ENCODE results near the gene SPATA3.
"Not testable (repeated sequence)": the region's sequence is repeated elsewhere in the genome, so short reads cannot be mapped to it uniquely, and the experiment has no call there.

The SPATA3 gene

GRCh38 chr2:230998882-230999281 lies 3.0 kb downstream of the SPATA3 start:
- no peak for DNase-seq (ENCODE audit: low read depth in 2 of 2)

DNA sequence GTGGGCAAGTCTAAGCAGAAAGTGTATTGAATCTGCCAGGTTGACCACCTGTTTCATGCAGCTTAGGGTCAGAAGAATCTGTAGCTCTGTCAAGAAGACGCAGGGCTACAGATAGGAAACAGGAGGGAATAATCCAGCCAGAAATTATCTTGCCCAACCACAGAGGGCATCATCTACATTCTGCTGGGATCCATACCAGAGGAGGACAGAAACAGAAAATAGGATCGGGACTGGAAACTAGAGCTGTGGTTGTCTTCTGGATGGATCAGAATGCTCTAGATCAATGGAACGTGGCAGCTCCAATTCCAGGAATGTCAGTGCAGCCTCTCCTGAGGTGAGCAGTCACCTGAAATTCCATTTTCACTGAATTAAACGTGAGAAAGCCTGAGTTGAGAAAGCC lies 3.6 kb downstream of the SPATA3 start:
- DNase-seq (ENCODE audit: low read depth in 2 of 2): no peak

GRCh38 chr2:231000211-231000904 lies 4.4 kb downstream of the SPATA3 start:
- no peak for DNase-seq (ENCODE audit: low read depth in 2 of 2)

- DNase-seq (ENCODE audit: low read depth in 2 of 2): no peak
Observed at GRCh38 chr2:231001036-231001435, 5.1 kb downstream of the SPATA3 start.

DNA sequence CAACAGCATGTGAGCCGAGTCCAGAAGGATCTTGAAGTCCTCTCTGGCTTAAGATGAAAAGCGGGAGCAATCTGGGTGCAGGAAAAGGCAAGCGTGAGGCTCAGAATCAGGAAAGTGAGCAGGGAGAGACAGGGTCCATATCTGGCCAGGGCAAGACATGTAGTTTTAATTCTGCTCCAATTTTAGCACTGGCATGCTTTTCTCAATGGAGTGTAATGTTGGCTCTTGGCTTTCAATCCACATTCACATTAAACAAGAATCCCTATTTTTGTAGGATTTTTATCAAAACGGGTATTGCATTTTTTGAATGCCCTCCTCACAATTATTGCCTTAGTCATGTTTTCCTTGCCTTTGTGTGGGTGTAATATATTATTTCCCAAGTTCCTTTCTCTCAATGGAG lies 6.0 kb downstream of the SPATA3 start:
- DNase-seq (ENCODE audit: low read depth in 2 of 2): no peak

- no peak for DNase-seq (ENCODE audit: low read depth in 2 of 2)
Observed at GRCh38 chr2:231002641-231003040, 6.7 kb downstream of the SPATA3 start.

GRCh38 chr2:231003186-231003585 lies 7.3 kb downstream of the SPATA3 start:
- no peak for DNase-seq (ENCODE audit: low read depth in 2 of 2)

- DNase-seq (ENCODE audit: low read depth in 2 of 2): not testable (repeated sequence)
Observed at GRCh38 chr2:231004930-231005329, 9.0 kb downstream of the SPATA3 start.

- DNase-seq (ENCODE audit: low read depth in 2 of 2): no peak
Observed at GRCh38 chr2:231007286-231008098, 11.6 kb downstream of the SPATA3 start.

- no peak for DNase-seq (ENCODE audit: low read depth in 2 of 2)
Observed at GRCh38 chr2:231008131-231008530, 12.2 kb downstream of the SPATA3 start.

GRCh38 chr2:231009236-231009919 lies 13.5 kb downstream of the SPATA3 start:
- no peak for DNase-seq (ENCODE audit: low read depth in 2 of 2)

- no peak for DNase-seq (ENCODE audit: low read depth in 2 of 2)
Observed at GRCh38 chr2:231010201-231010730, 14.3 kb downstream of the SPATA3 start.

DNA sequence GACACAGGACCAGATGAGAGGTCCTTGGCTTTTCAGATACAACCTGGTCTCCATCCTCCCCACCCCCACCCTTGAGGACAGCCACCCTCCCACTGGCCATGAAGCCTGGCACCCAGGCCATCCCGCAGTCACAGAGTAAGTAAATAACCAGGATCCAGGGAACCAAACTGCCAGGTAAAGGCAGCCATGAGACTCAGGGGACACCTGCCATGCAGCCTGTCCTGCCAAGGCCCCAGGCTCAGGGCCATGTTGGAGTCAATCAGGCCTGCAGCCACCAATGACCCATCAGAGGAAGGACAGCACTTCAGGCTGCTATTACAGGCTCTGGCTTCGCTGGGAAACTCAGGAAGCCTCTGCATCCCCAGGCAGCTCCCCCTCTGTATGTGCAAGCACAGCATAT lies 15.6 kb downstream of the SPATA3 start:
- DNase-seq (ENCODE audit: low read depth in 2 of 2): no peak

DNA sequence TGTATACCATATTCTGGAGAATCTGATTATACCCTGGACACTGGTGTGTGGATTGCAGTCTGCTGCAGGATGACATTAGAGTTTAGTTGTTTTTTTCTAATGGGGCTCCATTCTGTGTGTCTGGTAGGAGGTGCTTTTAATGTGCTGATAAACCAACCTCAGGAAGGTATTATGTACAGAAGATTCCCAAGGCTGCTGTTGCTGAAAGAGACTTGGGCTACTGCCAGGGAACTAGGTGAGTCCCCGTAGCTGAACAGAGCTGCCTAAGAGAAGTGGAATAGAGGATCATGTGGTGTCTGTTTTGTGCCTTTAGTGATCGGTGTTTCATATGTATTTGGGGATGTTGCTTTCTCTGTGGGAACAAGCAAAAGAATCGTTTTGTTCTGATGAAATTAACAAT lies 16.5 kb downstream of the SPATA3 start:
- no peak for DNase-seq (ENCODE audit: low read depth in 2 of 2)

GRCh38 chr2:231013820-231014219 lies 17.9 kb downstream of the SPATA3 start:
- DNase-seq (ENCODE audit: low read depth in 2 of 2): no peak

DNA sequence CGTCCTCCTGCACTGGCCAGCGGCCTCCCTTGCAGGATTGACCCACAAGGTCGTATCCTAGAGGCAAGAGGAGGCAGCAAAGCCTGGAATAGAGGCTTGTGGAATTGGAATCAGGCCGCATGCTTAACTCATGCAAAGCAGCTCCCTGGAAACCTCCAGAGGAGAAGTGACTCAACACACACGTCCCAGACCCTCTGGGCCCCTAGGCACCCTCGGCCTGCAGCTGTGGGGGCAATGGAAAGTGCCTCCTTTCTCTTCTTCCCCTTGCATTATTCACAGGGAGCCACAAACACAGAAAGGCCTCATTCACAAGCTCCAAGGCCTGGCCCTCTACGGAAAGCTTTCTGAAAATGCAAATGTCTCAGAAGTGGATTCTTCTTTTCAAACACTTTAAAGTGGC lies 19.6 kb downstream of the SPATA3 start:
- no peak for DNase-seq (ENCODE audit: low read depth in 2 of 2)

DNA sequence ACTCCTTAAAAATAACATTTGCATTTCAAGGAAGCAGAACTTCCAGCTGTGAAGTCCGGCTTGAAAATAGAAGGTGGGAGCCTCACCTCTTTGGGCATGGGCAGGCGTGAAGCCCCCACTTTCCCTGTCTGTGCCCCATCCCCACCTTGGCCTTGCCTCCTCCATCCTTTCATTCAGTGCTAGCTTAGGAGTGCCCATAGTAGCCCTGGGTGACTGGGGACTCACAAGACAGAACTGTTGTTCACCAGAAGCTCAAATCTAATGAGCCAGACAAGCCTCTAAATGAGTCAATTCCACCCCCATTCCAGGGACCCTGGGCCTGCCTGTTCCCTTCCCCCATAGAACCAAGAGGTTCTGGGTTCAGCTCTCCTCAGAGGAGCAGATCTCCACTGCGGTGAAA lies 20.0 kb downstream of the SPATA3 start:
- DNase-seq (ENCODE audit: low read depth in 2 of 2): no peak

- no peak for DNase-seq (ENCODE audit: low read depth in 2 of 2)
Observed at GRCh38 chr2:231016566-231017230, 20.8 kb downstream of the SPATA3 start.

- DNase-seq (ENCODE audit: low read depth in 2 of 2): no peak
Observed at GRCh38 chr2:231017231-231017598, 21.3 kb downstream of the SPATA3 start.

DNA sequence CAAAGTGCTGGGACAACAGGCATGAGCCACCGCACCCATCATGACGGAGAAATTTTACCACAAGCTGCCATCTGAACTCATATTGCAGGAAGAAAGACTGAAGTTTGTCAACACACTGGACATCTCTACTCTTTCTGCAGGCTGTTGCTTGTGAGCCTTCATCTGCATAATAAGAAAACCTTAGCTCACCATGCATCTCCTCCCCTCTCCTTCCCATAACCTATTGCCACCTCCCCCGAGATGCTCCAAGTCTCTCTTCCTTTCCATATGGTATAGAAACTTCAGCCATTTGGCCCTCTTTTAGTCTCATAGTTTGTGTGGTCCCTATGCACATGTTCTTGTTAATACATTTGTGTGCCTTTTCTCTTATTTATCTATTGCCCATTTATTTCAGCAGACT lies 22.3 kb downstream of the SPATA3 start:
- DNase-seq (ENCODE audit: low read depth in 2 of 2): no peak

GRCh38 chr2:231025059-231025458 lies 29.1 kb downstream of the SPATA3 start:
- DNase-seq (ENCODE audit: low read depth in 2 of 2): not testable (repeated sequence)

DNA sequence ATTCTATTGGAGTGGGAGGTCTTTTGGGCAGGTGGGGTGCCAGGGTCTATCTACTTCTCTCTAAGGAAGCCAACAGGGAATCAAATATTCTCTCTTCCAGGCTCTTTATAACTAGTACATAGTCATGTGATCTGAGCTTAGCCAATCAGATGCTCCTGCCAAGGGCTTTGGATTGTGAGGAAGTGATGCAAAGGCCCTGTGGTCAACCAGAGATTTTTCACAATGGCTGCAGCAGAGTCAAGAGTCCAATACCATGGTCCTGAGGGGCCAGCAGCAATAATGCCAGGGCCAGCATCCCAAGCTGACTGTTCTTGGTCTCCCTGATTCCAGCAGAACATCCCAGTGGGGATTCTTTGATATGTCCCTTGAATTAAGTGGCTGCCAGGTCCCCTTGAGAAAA lies 33.0 kb downstream of the SPATA3 start:
- DNase-seq (ENCODE audit: low read depth in 2 of 2): no peak
